HepG2 (cell line): ENCODE results near the gene CLPSL2. TPM values are rescaled to one million over a fixed set of nuclear protein-coding genes. Genes with fewer than 3 reads are reported as not detected.

Source experiments
- ELF3 ChIP-seq: IDR thresholded peaks from 2 replicates; pipeline ENCODE4 v1.6.1; 2016; ENCODE audit warnings: missing genetic modification reagents, missing compliant biosample characterization
- EP300 ChIP-seq, 3 experiments: sonication (generic) in 1 of 3; formaldehyde crosslinking in 1 of 3; IDR thresholded peaks; 2 replicates each; pipeline versions ENCODE4 v1.5.1 to v1.6.1; 2011 to 2020; ENCODE audit warnings: low read depth in 2 of 3, low read length in 2 of 3, borderline replicate concordance in 1 of 3, improper control_type of control experiment in 1 of 3, mild to moderate bottlenecking in 1 of 3, missing genetic modification reagents in 1 of 3, moderate library complexity in 1 of 3
- GLI4 ChIP-seq: sonication (generic); formaldehyde crosslinking; IDR thresholded peaks from 2 replicates; pipeline ENCODE4 v1.5.1; 2020; ENCODE audit warnings: missing genetic modification reagents, mild to moderate bottlenecking, moderate library complexity, borderline replicate concordance
- HNRNPLL ChIP-seq: fragments of 200-400 bp; formaldehyde crosslinking; IDR thresholded peaks from 2 replicates; pipeline ENCODE4 v1.6.1; 2017; ENCODE audit warnings: mild to moderate bottlenecking, low read depth, low read length; ENCODE audit not compliant: poor library complexity, severe bottlenecking
- NR2F1 ChIP-seq, 2 experiments: fragments of 450-650 bp in 1 of 2; formaldehyde crosslinking in 1 of 2; IDR thresholded peaks; 2 replicates each; pipeline versions ENCODE4 v1.5.0 to v1.6.1; 2016 to 2020; ENCODE audit warnings: mild to moderate bottlenecking in 1 of 2, missing compliant biosample characterization in 1 of 2, missing genetic modification reagents in 1 of 2, moderate library complexity in 1 of 2
- SOX5 ChIP-seq: IDR thresholded peaks from 2 replicates; pipeline ENCODE4 v1.6.1; 2016; ENCODE audit warnings: borderline replicate concordance
- TCF7 ChIP-seq: sonication (generic); IDR thresholded peaks from 2 replicates; pipeline ENCODE4 v1.6.1; 2016; ENCODE audit warnings: antibody characterized with exemption, low read depth
- TOPORS ChIP-seq: sonication (generic); formaldehyde crosslinking; IDR thresholded peaks from 2 replicates; pipeline ENCODE4 v1.8.0; 2023; ENCODE audit warnings: mild to moderate bottlenecking, missing genetic modification reagents
- TSC22D2 ChIP-seq: sonication (generic); formaldehyde crosslinking; IDR thresholded peaks from 2 replicates; pipeline ENCODE4 v1.5.1; 2020; ENCODE audit warnings: missing genetic modification reagents, mild to moderate bottlenecking, borderline replicate concordance
- ZBTB8A ChIP-seq: sonication (generic); formaldehyde crosslinking; IDR thresholded peaks from 2 replicates; pipeline ENCODE4 v1.4.0; 2020; ENCODE audit warnings: mild to moderate bottlenecking, low read depth, missing genetic modification reagents, borderline replicate concordance
- ZNF383 ChIP-seq: sonication (generic); formaldehyde crosslinking; IDR thresholded peaks from 2 replicates; pipeline ENCODE4 v1.4.0; 2020; ENCODE audit warnings: missing genetic modification reagents, mild to moderate bottlenecking, borderline replicate concordance
- polyA plus RNA-seq, 8 experiments: library from polyadenylated mRNA; depleted of rRNA in 3 of 8; stranded (reverse) in 7 of 8; unstranded in 1 of 8; fragments of >200 nt; fragmentation: Illumina TruSeq in 4 of 8; extraction: Trizol in 4 of 8; gene quantifications; 2 replicates each; pipeline versions ENCODE4 v1.2.1 to v1.2.3, GENCODE V29; 2011 to 2016; ENCODE audit warnings: low read depth in 4 of 8, missing spikeins in 1 of 8, mixed read lengths in 1 of 8; ENCODE audit not compliant: insufficient read depth in 1 of 8
- total RNA-seq, 5 experiments: library from RNA; depleted of rRNA; stranded (reverse); fragments of >200 nt; fragmentation: Illumina TruSeq; extraction: Trizol; gene quantifications; 2 replicates each; pipeline ENCODE4 v1.2.3, GENCODE V29; 2016; ENCODE audit warnings: low read depth in 1 of 5
- TF ChIP-seq, protein P1 (sequence below), 2 experiments: sonication (generic) in 1 of 2; formaldehyde crosslinking in 1 of 2; IDR thresholded peaks; 2 replicates each; pipeline versions ENCODE4 v1.6.1 to v1.9.0; 2014 to 2022; ENCODE audit warnings: antibody characterized with exemption in 1 of 2, borderline replicate concordance in 1 of 2, inconsistent platforms in 1 of 2, low read depth in 1 of 2, missing genetic modification reagents in 1 of 2
- TF ChIP-seq, protein P2 (sequence below): sonication (generic); formaldehyde crosslinking; IDR thresholded peaks from 2 replicates; pipeline ENCODE4 v1.9.0; 2021; ENCODE audit warnings: missing genetic modification reagents, borderline replicate concordance
- TF ChIP-seq, protein P3 (sequence below): sonication (generic); formaldehyde crosslinking; IDR thresholded peaks from 2 replicates; pipeline ENCODE4 v1.4.0; 2020; ENCODE audit warnings: missing genetic modification reagents, borderline replicate concordance

The CLPSL2 gene
- total and polyA plus RNA-seq, 2 of the 13 experiments (the other 11 are each of a cell fraction or from before 2014, with no cell fraction given) = not detected

DNA sequence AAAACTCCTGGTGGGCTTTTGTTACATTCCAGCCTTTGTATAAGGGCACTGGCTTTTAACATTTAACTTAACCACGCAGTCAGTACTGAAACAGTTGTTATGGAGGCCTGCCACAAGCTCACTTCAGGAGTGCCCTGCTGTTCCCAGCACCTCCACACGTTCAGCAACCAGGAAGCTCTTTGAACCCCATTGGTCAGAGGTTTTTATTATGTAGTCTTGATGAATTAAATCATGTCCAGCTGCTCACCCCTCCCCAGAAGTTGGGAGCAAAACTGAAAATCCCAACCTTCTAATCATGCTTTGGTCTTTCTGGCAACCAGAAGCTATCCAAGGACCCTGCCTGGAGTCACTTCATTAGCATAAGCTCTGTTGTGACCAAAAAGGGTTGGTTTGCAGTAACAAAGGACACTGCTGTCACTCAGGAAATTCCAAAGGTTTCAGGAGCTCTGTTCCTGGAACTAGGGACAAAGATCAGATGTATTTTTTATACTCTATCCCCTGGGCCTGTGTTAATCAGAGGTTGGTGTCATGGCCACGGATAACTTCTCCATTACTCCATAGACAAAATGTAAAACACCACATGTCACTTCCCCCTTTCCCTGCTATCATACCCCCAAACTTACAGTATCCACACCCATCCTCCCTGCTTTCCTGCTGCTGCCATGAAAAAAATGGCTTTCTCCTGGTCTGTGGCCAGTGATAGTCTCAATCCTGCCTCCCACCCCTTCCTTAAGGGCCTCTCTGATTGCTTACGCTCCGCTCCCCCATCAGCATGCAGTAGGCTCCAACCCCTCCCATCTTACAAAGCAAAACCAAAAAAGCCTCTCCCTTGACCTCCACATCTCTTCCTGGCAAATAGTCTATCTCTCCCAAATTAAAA lies 36.5 kb upstream of the CLPSL2 start (continued):
- TF ChIP-seq ELF3 (CRISPR knock-in tag) (peak; percentile 86), ZBTB8A (CRISPR knock-in tag) (no peak), SOX5 (peak; percentile 93), TOPORS (no peak), TSC22D2 (peak; percentile 5; the same call in 1 of the 2 replicates), GLI4 (CRISPR knock-in tag) (no peak), NR2F1 (CRISPR knock-in tag; IDR thresholded peaks at IDR 0.05) (0 out of 4 replicates have a peak, but pooled peaks of 1 of the 2 experiments have one; percentile 10), EP300 (IDR thresholded peaks at IDR 0.05; ENCODE audit: low read depth in 2 of 2, low read length in 2 of 2) (peak in 1 of 2 experiments; percentile 56; a peak in 2 of 4 replicates), EP300 (CRISPR knock-in tag; IDR thresholded peaks at IDR 0.05; ENCODE audit: borderline replicate concordance) (no peak; the same call in 1 of the 2 replicates), HNRNPLL (no peak), ZNF383 (CRISPR knock-in tag) (no peak), TCF7 (0 out of 2 replicates have a peak, but pooled peaks have one; percentile 16)
- TF ChIP-seq, protein P1, sequence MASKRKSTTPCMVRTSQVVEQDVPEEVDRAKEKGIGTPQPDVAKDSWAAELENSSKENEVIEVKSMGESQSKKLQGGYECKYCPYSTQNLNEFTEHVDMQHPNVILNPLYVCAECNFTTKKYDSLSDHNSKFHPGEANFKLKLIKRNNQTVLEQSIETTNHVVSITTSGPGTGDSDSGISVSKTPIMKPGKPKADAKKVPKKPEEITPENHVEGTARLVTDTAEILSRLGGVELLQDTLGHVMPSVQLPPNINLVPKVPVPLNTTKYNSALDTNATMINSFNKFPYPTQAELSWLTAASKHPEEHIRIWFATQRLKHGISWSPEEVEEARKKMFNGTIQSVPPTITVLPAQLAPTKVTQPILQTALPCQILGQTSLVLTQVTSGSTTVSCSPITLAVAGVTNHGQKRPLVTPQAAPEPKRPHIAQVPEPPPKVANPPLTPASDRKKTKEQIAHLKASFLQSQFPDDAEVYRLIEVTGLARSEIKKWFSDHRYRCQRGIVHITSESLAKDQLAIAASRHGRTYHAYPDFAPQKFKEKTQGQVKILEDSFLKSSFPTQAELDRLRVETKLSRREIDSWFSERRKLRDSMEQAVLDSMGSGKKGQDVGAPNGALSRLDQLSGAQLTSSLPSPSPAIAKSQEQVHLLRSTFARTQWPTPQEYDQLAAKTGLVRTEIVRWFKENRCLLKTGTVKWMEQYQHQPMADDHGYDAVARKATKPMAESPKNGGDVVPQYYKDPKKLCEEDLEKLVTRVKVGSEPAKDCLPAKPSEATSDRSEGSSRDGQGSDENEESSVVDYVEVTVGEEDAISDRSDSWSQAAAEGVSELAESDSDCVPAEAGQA (IDR thresholded peaks at IDR 0.05; ENCODE audit: low read depth) = no peak; the same call in 1 of the 2 replicates
- TF ChIP-seq, protein P1 (CRISPR knock-in tag; IDR thresholded peaks at IDR 0.05; ENCODE audit: borderline replicate concordance) = no peak
- TF ChIP-seq, protein P2, sequence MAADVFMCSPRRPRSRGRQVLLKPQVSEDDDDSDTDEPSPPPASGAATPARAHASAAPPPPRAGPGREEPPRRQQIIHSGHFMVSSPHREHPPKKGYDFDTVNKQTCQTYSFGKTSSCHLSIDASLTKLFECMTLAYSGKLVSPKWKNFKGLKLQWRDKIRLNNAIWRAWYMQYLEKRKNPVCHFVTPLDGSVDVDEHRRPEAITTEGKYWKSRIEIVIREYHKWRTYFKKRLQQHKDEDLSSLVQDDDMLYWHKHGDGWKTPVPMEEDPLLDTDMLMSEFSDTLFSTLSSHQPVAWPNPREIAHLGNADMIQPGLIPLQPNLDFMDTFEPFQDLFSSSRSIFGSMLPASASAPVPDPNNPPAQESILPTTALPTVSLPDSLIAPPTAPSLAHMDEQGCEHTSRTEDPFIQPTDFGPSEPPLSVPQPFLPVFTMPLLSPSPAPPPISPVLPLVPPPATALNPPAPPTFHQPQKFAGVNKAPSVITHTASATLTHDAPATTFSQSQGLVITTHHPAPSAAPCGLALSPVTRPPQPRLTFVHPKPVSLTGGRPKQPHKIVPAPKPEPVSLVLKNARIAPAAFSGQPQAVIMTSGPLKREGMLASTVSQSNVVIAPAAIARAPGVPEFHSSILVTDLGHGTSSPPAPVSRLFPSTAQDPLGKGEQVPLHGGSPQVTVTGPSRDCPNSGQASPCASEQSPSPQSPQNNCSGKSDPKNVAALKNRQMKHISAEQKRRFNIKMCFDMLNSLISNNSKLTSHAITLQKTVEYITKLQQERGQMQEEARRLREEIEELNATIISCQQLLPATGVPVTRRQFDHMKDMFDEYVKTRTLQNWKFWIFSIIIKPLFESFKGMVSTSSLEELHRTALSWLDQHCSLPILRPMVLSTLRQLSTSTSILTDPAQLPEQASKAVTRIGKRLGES = no peak
- TF ChIP-seq, protein P3, sequence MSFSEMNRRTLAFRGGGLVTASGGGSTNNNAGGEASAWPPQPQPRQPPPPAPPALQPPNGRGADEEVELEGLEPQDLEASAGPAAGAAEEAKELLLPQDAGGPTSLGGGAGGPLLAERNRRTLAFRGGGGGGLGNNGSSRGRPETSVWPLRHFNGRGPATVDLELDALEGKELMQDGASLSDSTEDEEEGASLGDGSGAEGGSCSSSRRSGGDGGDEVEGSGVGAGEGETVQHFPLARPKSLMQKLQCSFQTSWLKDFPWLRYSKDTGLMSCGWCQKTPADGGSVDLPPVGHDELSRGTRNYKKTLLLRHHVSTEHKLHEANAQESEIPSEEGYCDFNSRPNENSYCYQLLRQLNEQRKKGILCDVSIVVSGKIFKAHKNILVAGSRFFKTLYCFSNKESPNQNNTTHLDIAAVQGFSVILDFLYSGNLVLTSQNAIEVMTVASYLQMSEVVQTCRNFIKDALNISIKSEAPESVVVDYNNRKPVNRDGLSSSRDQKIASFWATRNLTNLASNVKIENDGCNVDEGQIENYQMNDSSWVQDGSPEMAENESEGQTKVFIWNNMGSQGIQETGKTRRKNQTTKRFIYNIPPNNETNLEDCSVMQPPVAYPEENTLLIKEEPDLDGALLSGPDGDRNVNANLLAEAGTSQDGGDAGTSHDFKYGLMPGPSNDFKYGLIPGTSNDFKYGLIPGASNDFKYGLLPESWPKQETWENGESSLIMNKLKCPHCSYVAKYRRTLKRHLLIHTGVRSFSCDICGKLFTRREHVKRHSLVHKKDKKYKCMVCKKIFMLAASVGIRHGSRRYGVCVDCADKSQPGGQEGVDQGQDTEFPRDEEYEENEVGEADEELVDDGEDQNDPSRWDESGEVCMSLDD (CRISPR knock-in tag) = no peak
